ENCODE data around the gene GPR78.

Gene GPR78

DNA sequence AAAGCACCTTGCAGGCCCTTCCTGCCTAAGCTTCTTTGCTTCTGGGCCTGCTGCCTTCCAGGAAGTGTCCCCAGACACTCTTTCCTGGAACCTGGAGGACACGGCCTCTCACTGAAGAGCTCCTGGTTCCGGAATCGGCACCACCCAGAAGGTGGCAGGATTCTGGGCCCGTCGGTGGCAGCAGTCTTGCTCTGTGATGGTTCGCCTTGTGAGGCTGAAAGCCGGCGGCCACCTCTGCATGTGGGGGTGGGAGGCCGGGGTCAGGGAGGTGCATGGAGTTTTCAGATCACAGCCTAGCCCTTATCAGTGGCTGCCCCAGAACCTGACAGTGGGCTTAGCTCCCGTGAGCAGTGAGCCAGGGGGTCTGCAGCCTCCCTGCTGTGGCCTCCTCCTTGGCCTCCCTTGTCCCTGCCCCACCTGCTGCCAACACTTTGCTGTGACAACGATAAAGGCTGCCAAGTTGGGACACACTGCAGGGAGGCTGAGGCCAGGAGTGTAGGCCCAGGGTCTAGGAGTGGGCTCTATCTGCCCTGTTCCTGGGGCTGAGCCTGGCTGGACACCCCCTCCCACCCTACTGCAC, 30.8 kb upstream of the GPR78 start:
- Histone ChIP-seq H3K9ac (ENCODE audit: low read depth, low read length) (no peak overlapping the region), H3K4me2 (ENCODE audit: insufficient read depth, low read length) (no peak overlapping the region), H3K9me3 (ENCODE audit: insufficient read depth, low read length, severe bottlenecking) (no peaks in the 10 kb centered on the region), H3K79me2 (ENCODE audit: insufficient read depth, low read length) (no peaks in the 10 kb centered on the region), H3K27ac (ENCODE audit: low read length) (no peak overlapping the region), H2AFZ (ENCODE audit: low read depth, low read length) (no peak overlapping the region), H3K4me3 (ENCODE audit: low read depth in 1 of 2, low read length in 2 of 2) (no peak overlapping the region), H3K27me3 (ENCODE audit: insufficient read depth, low read length, poor library complexity) (no peaks in the 10 kb centered on the region), H3K36me3 (ENCODE audit: insufficient read depth, low read length) (no peaks in the 10 kb centered on the region), H4K20me1 (ENCODE audit: insufficient read depth, low read length) (no peaks in the 10 kb centered on the region), H3K4me1 (ENCODE audit: insufficient read depth, low read length) (no peaks in the 10 kb centered on the region)
- ATAC-seq (ENCODE audit: insufficient read depth, low read depth) (no peak), DNase-seq (no peak)
- TF ChIP-seq CTCF (IDR thresholded peaks at IDR 0.05; ENCODE audit: borderline replicate concordance, extremely low read depth, low read length, poor library complexity, severe bottlenecking) (no peak), EZH2 (IDR thresholded peaks at IDR 0.05; ENCODE audit: borderline replicate concordance, low read depth, low read length, severe bottlenecking) (no peak)

DNA sequence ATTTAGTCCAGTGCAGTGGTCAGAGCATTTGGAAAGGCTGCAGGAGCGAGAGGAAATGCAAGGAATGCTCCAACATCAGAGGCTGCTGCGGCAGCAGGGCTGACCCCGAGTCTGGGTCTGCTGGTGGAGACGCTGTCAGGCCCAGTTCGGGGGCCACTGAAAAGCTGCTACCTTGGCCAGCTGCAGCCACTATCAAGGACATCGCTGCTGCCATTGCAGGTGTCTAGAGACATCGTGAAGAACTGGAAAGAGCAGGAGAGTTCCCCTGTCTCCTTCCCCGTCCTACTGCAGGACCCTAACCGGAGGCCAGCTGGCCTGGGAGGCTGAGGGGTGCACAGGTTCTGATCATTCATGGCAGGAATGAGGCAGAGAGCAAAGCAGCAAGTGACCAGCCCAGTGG, 29.5 kb upstream of the GPR78 start:
- ATAC-seq (ENCODE audit: insufficient read depth, low read depth) (no peak), DNase-seq (no peak)
- H4K20me1 ChIP-seq (ENCODE audit: insufficient read depth, low read length) = no peaks in the 10 kb centered on the region
- no peak overlapping the region for H2AFZ ChIP-seq (ENCODE audit: low read depth, low read length)
- no peak overlapping the region for H3K4me2 ChIP-seq (ENCODE audit: insufficient read depth, low read length)
- no peaks in the 10 kb centered on the region for H3K27me3 ChIP-seq (ENCODE audit: insufficient read depth, low read length, poor library complexity)
- H3K4me3 ChIP-seq (ENCODE audit: low read depth in 1 of 2, low read length in 2 of 2) = no peak overlapping the region
- H3K4me1 ChIP-seq (ENCODE audit: insufficient read depth, low read length) = no peaks in the 10 kb centered on the region
- TF ChIP-seq CTCF (IDR thresholded peaks at IDR 0.05; ENCODE audit: borderline replicate concordance, extremely low read depth, low read length, poor library complexity, severe bottlenecking) (no peak), EZH2 (IDR thresholded peaks at IDR 0.05; ENCODE audit: borderline replicate concordance, low read depth, low read length, severe bottlenecking) (no peak)
- H3K9me3 ChIP-seq (ENCODE audit: insufficient read depth, low read length, severe bottlenecking) = no peaks in the 10 kb centered on the region
- no peak overlapping the region for H3K27ac ChIP-seq (ENCODE audit: low read length)
- H3K36me3 ChIP-seq (ENCODE audit: insufficient read depth, low read length) = no peaks in the 10 kb centered on the region
- H3K9ac ChIP-seq (ENCODE audit: low read depth, low read length) = no peak overlapping the region
- no peaks in the 10 kb centered on the region for H3K79me2 ChIP-seq (ENCODE audit: insufficient read depth, low read length)

DNA sequence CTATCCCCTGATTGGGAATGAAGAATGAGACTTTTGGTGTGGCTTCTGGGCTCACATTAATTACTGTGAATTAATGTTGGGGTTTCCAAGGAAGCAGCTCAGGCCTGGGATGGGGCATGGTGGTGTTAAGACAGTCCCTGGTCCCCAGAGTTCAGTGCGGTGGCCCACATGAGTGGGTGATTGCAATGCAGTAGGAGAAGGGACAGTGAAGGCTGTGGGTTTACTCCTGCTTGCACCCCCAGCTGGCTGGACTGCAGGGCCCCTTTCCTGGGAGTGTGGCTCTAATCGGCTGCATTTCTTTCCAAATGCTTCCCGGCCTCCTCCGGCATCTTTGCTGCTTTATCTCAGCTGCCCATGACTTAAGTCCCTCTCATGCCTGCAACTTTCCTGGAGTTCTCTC, 28.2 kb upstream of the GPR78 start:
- TF ChIP-seq EZH2 (IDR thresholded peaks at IDR 0.05; ENCODE audit: borderline replicate concordance, low read depth, low read length, severe bottlenecking) (no peak), CTCF (IDR thresholded peaks at IDR 0.05; ENCODE audit: borderline replicate concordance, extremely low read depth, low read length, poor library complexity, severe bottlenecking) (no peak)
- ATAC-seq (ENCODE audit: insufficient read depth, low read depth) (no peak), DNase-seq (no peak)
- no peaks in the 10 kb centered on the region for H3K36me3 ChIP-seq (ENCODE audit: insufficient read depth, low read length)
- H3K27ac ChIP-seq (ENCODE audit: low read length) = no peak overlapping the region
- H3K4me2 ChIP-seq (ENCODE audit: insufficient read depth, low read length) = no peak overlapping the region
- H2AFZ ChIP-seq (ENCODE audit: low read depth, low read length) = no peak overlapping the region
- H3K9me3 ChIP-seq (ENCODE audit: insufficient read depth, low read length, severe bottlenecking) = no peaks in the 10 kb centered on the region
- H3K27me3 ChIP-seq (ENCODE audit: insufficient read depth, low read length, poor library complexity) = no peaks in the 10 kb centered on the region
- H4K20me1 ChIP-seq (ENCODE audit: insufficient read depth, low read length) = no peaks in the 10 kb centered on the region
- H3K9ac ChIP-seq (ENCODE audit: low read depth, low read length) = no peak overlapping the region
- no peaks in the 10 kb centered on the region for H3K4me1 ChIP-seq (ENCODE audit: insufficient read depth, low read length)
- no peaks in the 10 kb centered on the region for H3K79me2 ChIP-seq (ENCODE audit: insufficient read depth, low read length)
- H3K4me3 ChIP-seq (ENCODE audit: low read depth in 1 of 2, low read length in 2 of 2) = no peak overlapping the region

All from DND-41 (cell line).